Uterus (tissue), 4 donors: ENCODE measurements around the gene GRK5. TPM values are rescaled to one million over a fixed set of nuclear protein-coding genes. Genes with fewer than 3 reads are reported as not detected.

Experiments
- DNase-seq, 2 donors: peaks; one replicate each; pipeline ENCODE4 v3.0.0-alpha.2; 2019 to 2020
- H3K27ac ChIP-seq, 2 donors: fragments of 200-600 bp; sonication (generic); 1 replicate in 1 of 2; 2 replicates in 1 of 2; pipeline ENCODE4 v1.5.1; 2016 to 2018
- H3K27me3 ChIP-seq, 2 donors: fragments of 200-600 bp; sonication (generic); one replicate each; pipeline ENCODE4 v1.5.1; 2018 to 2019; ENCODE audit warnings: control low read depth in 1 of 2
- H3K36me3 ChIP-seq, 2 donors: fragments of 200-600 bp; sonication (generic); one replicate each; pipeline ENCODE4 v1.5.1; 2019; ENCODE audit warnings: control low read depth in 1 of 2
- H3K4me1 ChIP-seq, 2 donors: fragments of 200-600 bp; sonication (generic); one replicate each; pipeline ENCODE4 v1.5.1; 2018 to 2019; ENCODE audit warnings: control low read depth in 1 of 2
- H3K4me3 ChIP-seq, 2 donors: fragments of 200-600 bp; sonication (generic); 1 replicate in 1 of 2; 2 replicates in 1 of 2; pipeline ENCODE4 v1.5.1; 2018 to 2019; ENCODE audit warnings: mild to moderate bottlenecking in 1 of 2
- H3K9me3 ChIP-seq, 2 donors: fragments of 200-600 bp; sonication (generic); one replicate each; pipeline ENCODE4 v1.5.1; 2019; ENCODE audit warnings: control low read depth in 1 of 2
- POLR2A ChIP-seq, 2 donors: fragments of 450-650 bp; IDR thresholded peaks; one replicate each; pipeline ENCODE4 v1.6.1; 2016; ENCODE audit warnings: antibody characterized with exemption in 2 of 2, mild to moderate bottlenecking in 1 of 2, moderate library complexity in 1 of 2
- intact Hi-C: fragments of 100-400 bp; cut with DNase I; formaldehyde crosslinking; loops from one replicate; pipeline ENCODE4 v1.15.1; 2023; ENCODE audit warnings: low total_unique reads
- total RNA-seq, 4 donors: library from RNA; depleted of rRNA in 3 of 4; stranded (reverse); fragments of >200 nt in 3 of 4; gene quantifications; one replicate each; pipeline versions ENCODE4 v1.1.0 to v1.2.4, GENCODE V29; 2014 to 2023
- TF ChIP-seq, protein P1 (sequence below), 4 experiments: fragments of 200-600 bp in 2 of 4; fragments of 450-650 bp in 2 of 4; sonication (generic) in 2 of 4; IDR thresholded peaks; one replicate each; pipeline ENCODE4 v1.5.1; 2016 to 2019; ENCODE audit warnings: antibody characterized with exemption in 4 of 4, mild to moderate bottlenecking in 2 of 4, moderate library complexity in 1 of 4
- donor health status: DM: yes; HTN: yes; CAD: no.

The GRK5 gene
- total RNA-seq, 4 donors from 2014 or later, result 11.6 to 34.6 (median 14.1) TPM

DNA sequence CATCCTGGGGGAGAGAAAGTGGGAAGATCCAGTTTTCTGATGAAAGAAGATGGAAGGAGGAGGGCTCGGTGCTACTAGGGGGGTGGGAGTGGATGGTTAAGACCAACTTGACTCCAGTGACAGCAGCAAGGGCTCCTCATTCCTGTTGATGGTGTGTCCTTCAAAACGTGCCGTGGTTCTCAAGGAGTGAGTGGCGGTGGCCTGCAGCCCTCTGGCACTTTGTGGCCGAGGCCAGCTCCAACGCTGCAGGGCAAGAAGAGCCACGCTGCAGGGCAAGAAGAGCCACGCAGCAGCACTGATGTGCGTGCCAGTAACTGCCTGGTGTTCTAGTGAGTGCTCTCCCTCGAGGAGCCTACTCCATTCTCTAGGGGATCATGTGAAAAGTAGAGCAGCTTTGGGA lies 72.1 kb downstream of the GRK5 start:
- H3K27me3 ChIP-seq, result no peaks in the 10 kb centered on the region
- no peak for DNase-seq
- intact Hi-C loops, result no loop called here
- H3K9me3 ChIP-seq, result no peaks in the 10 kb centered on the region
- TF ChIP-seq, protein P1, sequence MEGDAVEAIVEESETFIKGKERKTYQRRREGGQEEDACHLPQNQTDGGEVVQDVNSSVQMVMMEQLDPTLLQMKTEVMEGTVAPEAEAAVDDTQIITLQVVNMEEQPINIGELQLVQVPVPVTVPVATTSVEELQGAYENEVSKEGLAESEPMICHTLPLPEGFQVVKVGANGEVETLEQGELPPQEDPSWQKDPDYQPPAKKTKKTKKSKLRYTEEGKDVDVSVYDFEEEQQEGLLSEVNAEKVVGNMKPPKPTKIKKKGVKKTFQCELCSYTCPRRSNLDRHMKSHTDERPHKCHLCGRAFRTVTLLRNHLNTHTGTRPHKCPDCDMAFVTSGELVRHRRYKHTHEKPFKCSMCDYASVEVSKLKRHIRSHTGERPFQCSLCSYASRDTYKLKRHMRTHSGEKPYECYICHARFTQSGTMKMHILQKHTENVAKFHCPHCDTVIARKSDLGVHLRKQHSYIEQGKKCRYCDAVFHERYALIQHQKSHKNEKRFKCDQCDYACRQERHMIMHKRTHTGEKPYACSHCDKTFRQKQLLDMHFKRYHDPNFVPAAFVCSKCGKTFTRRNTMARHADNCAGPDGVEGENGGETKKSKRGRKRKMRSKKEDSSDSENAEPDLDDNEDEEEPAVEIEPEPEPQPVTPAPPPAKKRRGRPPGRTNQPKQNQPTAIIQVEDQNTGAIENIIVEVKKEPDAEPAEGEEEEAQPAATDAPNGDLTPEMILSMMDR (IDR thresholded peaks at IDR 0.05), result no peak
- no peak for TF ChIP-seq POLR2A (IDR thresholded peaks at IDR 0.05)
- H3K36me3 ChIP-seq, result no peaks in the 10 kb centered on the region
- no peak overlapping the region for H3K27ac ChIP-seq
- H3K4me1 ChIP-seq, result peaks cover 4 to 23% of the 10 kb centered on the region in 2 donors
- no peak overlapping the region for H3K4me3 ChIP-seq

GRCh38 chr10:119281581-119282071 lies 74.3 kb downstream of the GRK5 start:
- intact Hi-C loops, result no loop called here
- Histone ChIP-seq H3K27ac (peak overlapping the region; percentile 26 to 48), H3K36me3 (no peaks in the 10 kb centered on the region), H3K27me3 (no peaks in the 10 kb centered on the region), H3K9me3 (no peaks in the 10 kb centered on the region), H3K4me1 (peaks cover 0 to 27% of the 10 kb centered on the region in 2 donors), H3K4me3 (no peak overlapping the region)
- peak; percentile 48 to 59 for DNase-seq
- no peak for TF ChIP-seq POLR2A (IDR thresholded peaks at IDR 0.05)
- TF ChIP-seq, protein P1 (IDR thresholded peaks at IDR 0.05), result no peak

DNA sequence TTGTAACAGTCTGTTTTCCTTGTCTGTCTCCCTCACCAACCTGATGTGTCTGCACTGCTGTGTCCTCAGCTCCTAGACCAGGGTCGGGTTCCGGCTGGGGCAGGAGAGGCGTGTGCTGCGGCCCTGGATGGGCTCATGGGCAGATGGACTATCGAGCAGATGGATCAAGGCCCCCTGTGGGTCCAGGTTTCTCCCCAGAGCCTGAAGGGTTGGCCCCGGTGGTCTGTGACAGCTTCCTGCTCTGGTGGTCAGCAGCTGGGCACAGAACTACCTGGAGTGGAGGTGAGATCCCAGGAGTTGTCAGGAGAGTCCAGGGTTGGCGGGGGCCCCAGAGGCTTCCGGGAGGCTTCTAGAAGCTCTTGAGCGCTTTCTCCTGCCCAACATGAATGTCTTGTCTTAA lies 75.1 kb downstream of the GRK5 start:
- H3K9me3 ChIP-seq, result no peaks in the 10 kb centered on the region
- no peak for DNase-seq
- intact Hi-C loops, result no loop called here
- peak overlapping the region in 1 of 2 donors; percentile 26 for H3K27ac ChIP-seq
- no peak overlapping the region for H3K4me3 ChIP-seq
- no peaks in the 10 kb centered on the region for H3K36me3 ChIP-seq
- no peaks in the 10 kb centered on the region for H3K27me3 ChIP-seq
- TF ChIP-seq, protein P1 (IDR thresholded peaks at IDR 0.05), result no peak
- TF ChIP-seq POLR2A (IDR thresholded peaks at IDR 0.05), result no peak
- H3K4me1 ChIP-seq, result peaks cover 0 to 27% of the 10 kb centered on the region in 2 donors

DNA sequence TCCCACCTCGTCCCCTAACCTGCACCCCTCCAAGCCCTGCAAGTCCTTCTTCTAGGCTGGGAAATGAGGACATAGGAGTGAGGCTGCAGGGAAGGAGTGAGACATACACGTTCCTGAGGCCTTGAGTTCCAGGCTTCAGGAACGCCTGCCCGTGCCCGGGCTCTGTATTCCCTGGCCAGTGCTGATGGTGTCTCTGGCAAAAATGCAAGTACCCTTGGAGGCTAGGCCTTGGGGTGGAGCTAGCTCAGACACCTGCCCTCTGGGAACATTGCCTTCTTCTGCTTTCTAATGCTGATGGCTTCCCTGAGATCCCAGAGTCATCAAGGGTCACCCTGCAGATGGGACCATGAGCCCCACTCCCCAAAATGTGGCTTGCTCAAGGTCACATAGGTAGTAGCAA lies 76.0 kb downstream of the GRK5 start:
- H3K27me3 ChIP-seq, result no peaks in the 10 kb centered on the region

DNA sequence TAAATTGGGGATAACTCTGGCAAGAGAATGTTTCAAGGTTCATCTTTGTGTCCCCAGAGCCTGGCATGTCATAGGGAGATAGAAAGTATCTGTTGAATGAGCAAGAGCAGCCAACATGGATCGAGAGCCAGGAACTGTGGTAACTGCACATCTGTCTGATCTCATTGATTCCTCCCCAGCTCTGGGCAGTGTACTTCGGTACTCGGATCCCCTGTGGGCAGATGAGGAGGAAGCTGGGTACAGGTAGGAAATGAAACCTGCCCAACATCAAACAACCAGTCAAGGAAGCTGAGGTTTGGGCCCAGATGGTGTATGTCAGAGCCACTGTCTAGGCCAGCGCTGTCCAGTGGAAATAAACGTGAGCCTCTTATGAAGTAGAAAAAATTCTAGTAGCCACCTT lies 76.4 kb downstream of the GRK5 start:
- DNase-seq, result no peak
- no peaks in the 10 kb centered on the region for H3K36me3 ChIP-seq
- TF ChIP-seq, protein P1 (IDR thresholded peaks at IDR 0.05), result no peak
- no peak for TF ChIP-seq POLR2A (IDR thresholded peaks at IDR 0.05)
- peaks cover 0 to 27% of the 10 kb centered on the region in 2 donors for H3K4me1 ChIP-seq
- H3K9me3 ChIP-seq, result no peaks in the 10 kb centered on the region
- H3K27ac ChIP-seq, result no peak overlapping the region
- no peak overlapping the region for H3K4me3 ChIP-seq
- intact Hi-C loops, result no loop called here
- no peaks in the 10 kb centered on the region for H3K27me3 ChIP-seq

More for the DNA sequence above, 76.0 kb downstream of the GRK5 start:
- Histone ChIP-seq H3K36me3 (no peaks in the 10 kb centered on the region), H3K4me3 (no peak overlapping the region), H3K4me1 (peaks cover 0 to 27% of the 10 kb centered on the region in 2 donors), H3K9me3 (no peaks in the 10 kb centered on the region), H3K27ac (no peak overlapping the region)
- TF ChIP-seq, protein P1 (IDR thresholded peaks at IDR 0.05), result no peak
- no peak for TF ChIP-seq POLR2A (IDR thresholded peaks at IDR 0.05)
- intact Hi-C loops, result no loop called here
- DNase-seq, result no peak
